HepG2 (cell line): Measurements from ENCODE around the gene EREG. TPM values are rescaled to one million over a fixed set of nuclear protein-coding genes. Genes with fewer than 3 reads are reported as not detected.

ENCODE experiments used
- ATAC-seq: fragments of 200-7000 bp; cut with Tn5 transposase; 3 replicates; pipeline ENCODE4 v1.9.1; 2020; ENCODE audit warnings: mild to moderate bottlenecking, moderate library complexity
- BruUV-seq: library from RNA; stranded (reverse); fragments of 400-500 nt; replicated peaks from 2 replicates; lab custom pipeline; 2021; lab: Mats Ljungman, UMichigan
- CTCF ChIA-PET: fragments of 300-600 bp; formaldehyde crosslinking; extraction: SDS; loops from one replicate; lab custom pipeline; 2021; ENCODE audit warnings: low total read pairs, inconsistent platforms, low intra/inter-chr PET ratio; lab: Yijun Ruan, JAX
- POLR2A ChIA-PET: fragments of 350-600 bp; sonication (Branson Sonifier 250); formaldehyde crosslinking; loops from one replicate; lab custom pipeline; 2020; ENCODE audit warnings: antibody characterized with exemption, inconsistent platforms; lab: Yijun Ruan, JAX
- DNase-seq: peaks from one replicate; pipeline ENCODE4 v3.0.0-alpha.2; 2015; ENCODE audit warnings: low spot score
- FAIRE-seq: peaks from 3 replicates; lab custom pipeline; 2011; peaks lifted over from hg19 to GRCh38; lab: Jason Lieb, UNC
- H2AFZ ChIP-seq: one replicate; pipeline ENCODE4 v1.6.1; 2011; ENCODE audit warnings: low read length, inconsistent platforms
- H3K27ac ChIP-seq: fragments of 300-600 bp; 3 replicates; pipeline ENCODE4 v1.8.0; 2011; ENCODE audit warnings: mixed run types, mild to moderate bottlenecking, mixed read lengths, low read length, inconsistent platforms; ENCODE audit not compliant: insufficient read depth; ENCODE audit errors: extremely low read length
- H3K27me3 ChIP-seq, 2 experiments: fragments of 200-600 bp in 1 of 2; 2 replicates in 1 of 2; 3 replicates in 1 of 2; pipeline versions ENCODE4 v1.6.0 to v1.8.0; 2011; ENCODE audit warnings: low read length in 2 of 2, mild to moderate bottlenecking in 2 of 2, moderate library complexity in 2 of 2, inconsistent platforms in 1 of 2; ENCODE audit not compliant: insufficient read depth in 2 of 2, control insufficient read depth in 1 of 2
- H3K36me3 ChIP-seq, 2 experiments: fragments of 200-600 bp in 1 of 2; replicated peaks in 1 of 2; 2 replicates in 1 of 2; 3 replicates in 1 of 2; pipeline versions ENCODE4 v1.5.1 to v1.8.0; 2011; ENCODE audit warnings: low read length in 2 of 2, inconsistent platforms in 1 of 2; ENCODE audit not compliant: insufficient read depth in 2 of 2, control insufficient read depth in 1 of 2
- H3K4me1 ChIP-seq: 2 replicates; pipeline ENCODE4 v1.5.1; 2012; ENCODE audit warnings: low read length, inconsistent platforms; ENCODE audit not compliant: insufficient read depth
- H3K4me2 ChIP-seq: 2 replicates; pipeline ENCODE4 v1.6.0; 2011; ENCODE audit warnings: low read depth, low read length, inconsistent platforms
- H3K4me3 ChIP-seq, 3 experiments: fragments of 200-600 bp in 1 of 3; sonication (generic), shearing (Covaris generic) in 1 of 3; replicated peaks in 1 of 3; 2 replicates each; pipeline ENCODE4 v1.5.1; 2011 to 2016; ENCODE audit warnings: low read length in 3 of 3, inconsistent platforms in 2 of 3, low read depth in 2 of 3, mild to moderate bottlenecking in 2 of 3, control low read depth in 1 of 3, mixed read lengths in 1 of 3; ENCODE audit not compliant: insufficient read depth in 1 of 3
- H3K79me2 ChIP-seq: one replicate; pipeline ENCODE4 v1.6.1; 2011; ENCODE audit warnings: low read length, inconsistent platforms; ENCODE audit not compliant: insufficient read depth
- H3K9ac ChIP-seq: 2 replicates; pipeline ENCODE4 v1.6.0; 2011; ENCODE audit warnings: mild to moderate bottlenecking, low read depth, low read length, inconsistent platforms; ENCODE audit not compliant: insufficient read depth
- H3K9me3 ChIP-seq: 2 replicates; pipeline ENCODE4 v1.5.1; 2012; ENCODE audit warnings: mild to moderate bottlenecking, low read length
- H4K20me1 ChIP-seq: 2 replicates; pipeline ENCODE4 v1.6.0; 2011; ENCODE audit warnings: inconsistent platforms, mild to moderate bottlenecking, low read length, moderate library complexity; ENCODE audit not compliant: insufficient read depth
- CCAR2 ChIP-seq: fragments of 200-400 bp; formaldehyde crosslinking; optimal IDR thresholded peaks from 2 replicates; pipeline ENCODE3; 2018; ENCODE audit warnings: low read depth, mild to moderate bottlenecking, low read length, moderate library complexity
- CEBPB ChIP-seq: IDR thresholded peaks from 2 replicates; pipeline ENCODE4 v1.6.1; 2011; ENCODE audit warnings: low read depth, low read length, improper control_type of control experiment, borderline replicate concordance
- HNF1A ChIP-seq, 2 experiments: sonication (generic) in 1 of 2; formaldehyde crosslinking in 1 of 2; IDR thresholded peaks; 2 replicates each; pipeline versions ENCODE4 v1.4.0 to v1.6.1; 2016 to 2020; ENCODE audit warnings: borderline replicate concordance in 1 of 2, low read depth in 1 of 2, mild to moderate bottlenecking in 1 of 2, missing genetic modification reagents in 1 of 2
- NFYC ChIP-seq: IDR thresholded peaks from 2 replicates; pipeline ENCODE4 v1.6.1; 2016; ENCODE audit warnings: missing genetic modification reagents, missing compliant biosample characterization
- PPARG ChIP-seq: conservative IDR thresholded peaks from 2 replicates; pipeline ENCODE4 v1.6.1; 2016; ENCODE audit warnings: missing biosample characterization, missing genetic modification reagents
- SRY ChIP-seq: sonication (generic); formaldehyde crosslinking; IDR thresholded peaks from 2 replicates; pipeline ENCODE4 v1.8.0; 2022; ENCODE audit warnings: mild to moderate bottlenecking, missing genetic modification reagents
- ZBTB2 ChIP-seq: sonication (generic); formaldehyde crosslinking; IDR thresholded peaks from 2 replicates; pipeline ENCODE4 v1.8.0; 2022; ENCODE audit warnings: low read depth, missing genetic modification reagents
- ZFP36 ChIP-seq: fragments of 150-350 bp; IDR thresholded peaks from 2 replicates; pipeline ENCODE4 v1.6.1; 2018; ENCODE audit warnings: borderline replicate concordance, low read length, low read depth; ENCODE audit not compliant: partially characterized antibody
- ZNF101 ChIP-seq: sonication (generic); formaldehyde crosslinking; IDR thresholded peaks from 2 replicates; pipeline ENCODE4 v1.4.0; 2020; ENCODE audit warnings: mild to moderate bottlenecking, low read depth, missing genetic modification reagents, borderline replicate concordance
- ZNF24 ChIP-seq: fragments of 450-650 bp; IDR thresholded peaks from 2 replicates; pipeline ENCODE4 v1.6.1; 2017; ENCODE audit warnings: antibody characterized with exemption, mild to moderate bottlenecking
- ZNF615 ChIP-seq: sonication (generic); formaldehyde crosslinking; IDR thresholded peaks from 2 replicates; pipeline ENCODE4 v1.5.0; 2020; ENCODE audit warnings: mild to moderate bottlenecking, missing genetic modification reagents, borderline replicate concordance
- ZNF768 ChIP-seq: sonication (generic); formaldehyde crosslinking; IDR thresholded peaks from 2 replicates; pipeline ENCODE4 v1.4.0; 2020; ENCODE audit warnings: missing genetic modification reagents
- ZZZ3 ChIP-seq: sonication (generic); formaldehyde crosslinking; IDR thresholded peaks from 2 replicates; pipeline ENCODE4 v1.4.0; 2020; ENCODE audit warnings: missing genetic modification reagents, mild to moderate bottlenecking, borderline replicate concordance
- WGBS: methylation state at CpG from one replicate; pipeline ENCODE4 v1.1.6; 2017; ENCODE audit warnings: low lambda C conversion rate; 5-methylcytosine and 5-hydroxymethylcytosine counted together
- in situ Hi-C: cut with HindIII; loops from 2 replicates; pipeline ENCODE4 v1.10.0; 2017; ENCODE audit warnings: low pct_unique_long_range_greater_than_20kb; ENCODE audit not compliant: extremely low pct_ligation_motif_present
- intact Hi-C: fragments of 100-400 bp; cut with micrococcal nuclease; formaldehyde crosslinking; loops from one replicate; pipeline ENCODE4 v1.10.0; 2022; ENCODE audit not compliant: unreplicated experiment
- polyA plus RNA-seq, 8 experiments: library from polyadenylated mRNA; depleted of rRNA in 3 of 8; stranded (reverse) in 7 of 8; unstranded in 1 of 8; fragments of >200 nt; fragmentation: Illumina TruSeq in 4 of 8; extraction: Trizol in 4 of 8; gene quantifications; 2 replicates each; pipeline versions ENCODE4 v1.2.1 to v1.2.3, GENCODE V29; 2011 to 2016; ENCODE audit warnings: low read depth in 4 of 8, missing spikeins in 1 of 8, mixed read lengths in 1 of 8; ENCODE audit not compliant: insufficient read depth in 1 of 8
- total RNA-seq, 5 experiments: library from RNA; depleted of rRNA; stranded (reverse); fragments of >200 nt; fragmentation: Illumina TruSeq; extraction: Trizol; gene quantifications; 2 replicates each; pipeline ENCODE4 v1.2.3, GENCODE V29; 2016; ENCODE audit warnings: low read depth in 1 of 5

Gene EREG
- total and polyA plus RNA-seq, 2 of the 13 experiments (the other 11 are each of a cell fraction or from before 2014, with no cell fraction given): 0.11 to 0.13 TPM

GRCh38 chr4:74338792-74339333 is 26.1 kb upstream of the EREG start:
- Histone ChIP-seq H3K4me3 (no peak overlapping the region), H3K4me2 (no peak overlapping the region), H2AFZ (peak overlapping the region; percentile 15), H3K27me3 (no peaks in the 10 kb centered on the region; a peak in 1 of 5 replicates), H3K4me1 (no peaks in the 10 kb centered on the region), H3K36me3 (no peaks in the 10 kb centered on the region), H3K9me3 (peaks cover 3% of the 10 kb centered on the region), H3K9ac (no peak overlapping the region), H4K20me1 (no peaks in the 10 kb centered on the region), H3K27ac (no peak overlapping the region), H3K79me2 (no peaks in the 10 kb centered on the region)
- FAIRE-seq: no peak
- DNase-seq: no peak
- intact Hi-C loops (no loop called here), in situ Hi-C loops (no loop called here)
- 36% methylated on average over 4 of the region's 4 CpGs for WGBS
- POLR2A ChIA-PET: no interaction called here
- TF ChIP-seq HNF1A (IDR thresholded peaks at IDR 0.05; ENCODE audit: low read depth) (no peak), HNF1A (CRISPR knock-in tag; IDR thresholded peaks at IDR 0.05; ENCODE audit: borderline replicate concordance) (no peak), CEBPB (peak; percentile 2; the same call in 1 of the 2 replicates)
- ATAC-seq: no peak
- CTCF ChIA-PET: no interaction called here
- BruUV-seq: no TSS peak

GRCh38 chr4:74339501-74339900 is 25.4 kb upstream of the EREG start:
- Histone ChIP-seq H3K9me3 (peaks cover 9% of the 10 kb centered on the region), H3K27me3 (no peaks in the 10 kb centered on the region; a peak in 1 of 5 replicates), H3K79me2 (no peaks in the 10 kb centered on the region), H3K9ac (no peak overlapping the region), H2AFZ (peak overlapping the region; percentile 15), H3K4me2 (no peak overlapping the region), H3K36me3 (no peaks in the 10 kb centered on the region), H3K4me1 (no peaks in the 10 kb centered on the region), H4K20me1 (no peaks in the 10 kb centered on the region), H3K4me3 (no peak overlapping the region), H3K27ac (no peak overlapping the region)
- no peak for DNase-seq
- CTCF ChIA-PET: no interaction called here
- in situ Hi-C loops: no loop called here
- POLR2A ChIA-PET: no interaction called here
- ATAC-seq: no peak
- intact Hi-C loops: no loop called here
- FAIRE-seq: no peak
- BruUV-seq: no TSS peak
- TF ChIP-seq ZBTB2 (no peak), PPARG (CRISPR knock-in tag) (no peak), CCAR2 (no peak), ZNF101 (CRISPR knock-in tag) (no peak), ZNF768 (CRISPR knock-in tag) (no peak), ZZZ3 (CRISPR knock-in tag) (no peak), ZFP36 (no peak), ZNF615 (CRISPR knock-in tag) (no peak), SRY (CRISPR knock-in tag) (no peak), ZNF24 (no peak), NFYC (CRISPR knock-in tag) (no peak)
